ENCODE measurements around the gene TSPAN17.

TSPAN17 gene

GRCh38 chr5:176639208-176639607, 8.1 kb upstream of the TSPAN17 start:
- DNase-seq (ENCODE audit: low read depth): no peak
- H3K4me3 ChIP-seq (ENCODE audit: control insufficient read depth, low read depth, low read length): no peak overlapping the region
- no peak for TF ChIP-seq CTCF (conservative IDR thresholded peaks at IDR 0.05; ENCODE audit: control insufficient read depth, insufficient read depth, low read depth, low read length)

- DNase-seq (ENCODE audit: low read depth): peak; percentile 15
- no peak for TF ChIP-seq CTCF (conservative IDR thresholded peaks at IDR 0.05; ENCODE audit: control insufficient read depth, insufficient read depth, low read depth, low read length)
- H3K4me3 ChIP-seq (ENCODE audit: control insufficient read depth, low read depth, low read length): no peak overlapping the region
Measured at GRCh38 chr5:176639981-176640380, 7.3 kb upstream of the TSPAN17 start.

- no peak for DNase-seq (ENCODE audit: low read depth)
- TF ChIP-seq CTCF (conservative IDR thresholded peaks at IDR 0.05; ENCODE audit: control insufficient read depth, insufficient read depth, low read depth, low read length): no peak
- no peak overlapping the region for H3K4me3 ChIP-seq (ENCODE audit: control insufficient read depth, low read depth, low read length)
Measured at GRCh38 chr5:176640616-176641015, 6.7 kb upstream of the TSPAN17 start.

GRCh38 chr5:176642675-176643490, 4.4 kb upstream of the TSPAN17 start:
- TF ChIP-seq CTCF (conservative IDR thresholded peaks at IDR 0.05; ENCODE audit: control insufficient read depth, insufficient read depth, low read depth, low read length): no peak
- no peak for DNase-seq (ENCODE audit: low read depth)
- no peak overlapping the region for H3K4me3 ChIP-seq (ENCODE audit: control insufficient read depth, low read depth, low read length)

GRCh38 chr5:176643491-176644219, 3.6 kb upstream of the TSPAN17 start:
- H3K4me3 ChIP-seq (ENCODE audit: control insufficient read depth, low read depth, low read length): no peak overlapping the region
- no peak for TF ChIP-seq CTCF (conservative IDR thresholded peaks at IDR 0.05; ENCODE audit: control insufficient read depth, insufficient read depth, low read depth, low read length)
- DNase-seq (ENCODE audit: low read depth): no peak

GRCh38 chr5:176644294-176644693, 3.0 kb upstream of the TSPAN17 start:
- no peak overlapping the region for H3K4me3 ChIP-seq (ENCODE audit: control insufficient read depth, low read depth, low read length)
- no peak for DNase-seq (ENCODE audit: low read depth)
- no peak for TF ChIP-seq CTCF (conservative IDR thresholded peaks at IDR 0.05; ENCODE audit: control insufficient read depth, insufficient read depth, low read depth, low read length)
